Measurements from ENCODE around the gene PLXNB3.
"Not testable (repeated sequence)": the region's sequence is repeated elsewhere in the genome, so short reads cannot be mapped to it uniquely, and the experiment has no call there.

Gene PLXNB3

GRCh38 chrX:153727123-153727931 lies 36.7 kb upstream of the PLXNB3 start:
- TF ChIP-seq POLR2A (IDR thresholded peaks at IDR 0.05; ENCODE audit: low read depth, low read length): no peak
- FAIRE-seq: no peak
- peak; percentile 68 for DNase-seq (ENCODE audit: insufficient read length, low spot score)

- DNase-seq (ENCODE audit: insufficient read length, low spot score) (no peak), FAIRE-seq (no peak)
- no peak for TF ChIP-seq POLR2A (IDR thresholded peaks at IDR 0.05; ENCODE audit: low read depth, low read length)
Observed at GRCh38 chrX:153728095-153728494, 36.0 kb upstream of the PLXNB3 start.

GRCh38 chrX:153728951-153729631 lies 35.0 kb upstream of the PLXNB3 start:
- TF ChIP-seq POLR2A (IDR thresholded peaks at IDR 0.05; ENCODE audit: low read depth, low read length): no peak
- FAIRE-seq (no peak), DNase-seq (ENCODE audit: insufficient read length, low spot score) (no peak)

GRCh38 chrX:153730115-153730514 lies 33.9 kb upstream of the PLXNB3 start:
- not testable (repeated sequence) for FAIRE-seq; DNase-seq (ENCODE audit: insufficient read length, low spot score)

GRCh38 chrX:153731117-153731844 lies 32.8 kb upstream of the PLXNB3 start:
- DNase-seq (ENCODE audit: insufficient read length, low spot score) (no peak), FAIRE-seq (no peak)
- no peak for TF ChIP-seq POLR2A (IDR thresholded peaks at IDR 0.05; ENCODE audit: low read depth, low read length)

GRCh38 chrX:153731845-153732215 lies 32.2 kb upstream of the PLXNB3 start:
- FAIRE-seq (no peak), DNase-seq (ENCODE audit: insufficient read length, low spot score) (no peak)
- TF ChIP-seq POLR2A (IDR thresholded peaks at IDR 0.05; ENCODE audit: low read depth, low read length): no peak

- no peak for TF ChIP-seq POLR2A (IDR thresholded peaks at IDR 0.05; ENCODE audit: low read depth, low read length)
- no peak for FAIRE-seq
- peak; percentile 59 for DNase-seq (ENCODE audit: insufficient read length, low spot score)
Observed at GRCh38 chrX:153732401-153732800, 31.6 kb upstream of the PLXNB3 start.

- no peak for TF ChIP-seq POLR2A (IDR thresholded peaks at IDR 0.05; ENCODE audit: low read depth, low read length)
- DNase-seq (ENCODE audit: insufficient read length, low spot score) (no peak), FAIRE-seq (no peak)
Observed at GRCh38 chrX:153733651-153734240, 30.3 kb upstream of the PLXNB3 start.

- no peak for FAIRE-seq
- DNase-seq (ENCODE audit: insufficient read length, low spot score): no peak
- TF ChIP-seq POLR2A (IDR thresholded peaks at IDR 0.05; ENCODE audit: low read depth, low read length): no peak
Observed at GRCh38 chrX:153734871-153735270, 29.2 kb upstream of the PLXNB3 start.

GRCh38 chrX:153735274-153735673 lies 28.8 kb upstream of the PLXNB3 start:
- DNase-seq (ENCODE audit: insufficient read length, low spot score): no peak
- FAIRE-seq: no peak
- no peak for TF ChIP-seq POLR2A (IDR thresholded peaks at IDR 0.05; ENCODE audit: low read depth, low read length)

- no peak for TF ChIP-seq POLR2A (IDR thresholded peaks at IDR 0.05; ENCODE audit: low read depth, low read length)
- FAIRE-seq (no peak), DNase-seq (ENCODE audit: insufficient read length, low spot score) (no peak)
Observed at GRCh38 chrX:153736071-153736820, 27.8 kb upstream of the PLXNB3 start.

GRCh38 chrX:153736871-153737441 lies 27.1 kb upstream of the PLXNB3 start:
- no peak for TF ChIP-seq POLR2A (IDR thresholded peaks at IDR 0.05; ENCODE audit: low read depth, low read length)
- DNase-seq (ENCODE audit: insufficient read length, low spot score): no peak
- no peak for FAIRE-seq

- TF ChIP-seq POLR2A (IDR thresholded peaks at IDR 0.05; ENCODE audit: low read depth, low read length): no peak
- no peak for FAIRE-seq
- no peak for DNase-seq (ENCODE audit: insufficient read length, low spot score)
Observed at GRCh38 chrX:153738056-153738605, 25.9 kb upstream of the PLXNB3 start.
